GM08714 (cell line): ENCODE results near the gene UQCC3.
"Not testable (repeated sequence)": the region's sequence is repeated elsewhere in the genome, so short reads cannot be mapped to it uniquely, and the experiment has no call there.

Experiments
- H3K4me3 ChIP-seq: fragments of 200-500 bp; sonication (Bioruptor generic); 2 replicates; pipeline ENCODE4 v1.5.1; 2014; ENCODE audit warnings: mild to moderate bottlenecking, low read length, inconsistent platforms
- ZNF274 ChIP-seq: IDR thresholded peaks from 2 replicates; pipeline ENCODE4 v1.6.1; 2012; ENCODE audit warnings: mild to moderate bottlenecking, low read depth, low read length

Gene UQCC3

GRCh38 chr11:62652161-62653006, 19.1 kb upstream of the UQCC3 start:
- no peak for TF ChIP-seq ZNF274
- peak overlapping the region; percentile 96 for H3K4me3 ChIP-seq

DNA sequence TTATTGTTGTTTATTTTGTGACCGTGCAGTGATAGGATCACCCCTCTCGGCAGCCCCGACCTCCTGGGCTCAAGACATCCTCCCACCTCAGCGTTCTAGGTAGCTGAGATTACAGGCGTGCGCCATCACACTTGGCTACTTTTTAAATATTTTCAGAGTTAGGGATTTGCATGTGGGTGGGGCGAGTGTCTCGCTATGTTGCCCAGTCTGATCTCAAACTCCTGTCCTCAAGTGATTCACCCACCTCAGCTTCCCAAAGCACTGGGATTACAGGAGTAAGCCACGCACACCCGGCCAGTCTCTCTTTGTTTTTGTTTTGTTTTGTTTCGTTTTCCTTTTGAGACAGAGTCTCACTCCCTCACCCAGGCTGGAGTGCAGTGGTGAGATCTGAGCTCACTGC, 17.2 kb upstream of the UQCC3 start:
- TF ChIP-seq ZNF274, result no peak

DNA sequence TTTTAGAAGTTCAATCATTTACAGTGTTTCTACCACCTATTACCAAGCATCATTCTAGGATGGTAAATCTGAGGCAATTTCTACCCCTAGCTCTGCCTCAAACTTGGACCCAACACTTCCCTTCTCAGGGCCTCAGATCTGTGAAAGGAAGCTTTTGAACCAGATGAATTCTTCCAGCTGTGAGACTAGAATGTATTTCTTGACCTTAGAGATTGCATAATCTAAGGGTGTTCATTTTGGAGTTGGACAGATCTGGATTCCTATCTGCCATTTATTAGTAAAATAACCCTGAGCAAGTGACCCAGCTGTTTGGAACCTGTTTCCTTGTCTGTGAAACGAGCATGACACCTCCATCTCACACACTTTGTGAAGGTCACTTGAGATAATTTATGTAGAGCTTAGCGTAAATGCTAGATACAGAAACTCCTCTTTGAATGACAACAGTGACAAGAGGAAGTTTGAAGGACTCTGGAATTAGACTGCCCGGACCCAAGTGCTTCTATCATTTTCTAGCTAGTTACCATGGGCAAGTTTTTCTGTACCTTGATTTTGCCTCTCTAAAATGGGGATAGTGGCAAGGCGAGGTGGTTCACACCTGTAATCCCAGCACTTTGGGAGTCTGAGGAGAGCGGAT, 14.6 kb upstream of the UQCC3 start:
- no peak for TF ChIP-seq ZNF274
- H3K4me3 ChIP-seq, result no peak overlapping the region

More for the DNA sequence above, 17.2 kb upstream of the UQCC3 start:
- no peak overlapping the region for H3K4me3 ChIP-seq

DNA sequence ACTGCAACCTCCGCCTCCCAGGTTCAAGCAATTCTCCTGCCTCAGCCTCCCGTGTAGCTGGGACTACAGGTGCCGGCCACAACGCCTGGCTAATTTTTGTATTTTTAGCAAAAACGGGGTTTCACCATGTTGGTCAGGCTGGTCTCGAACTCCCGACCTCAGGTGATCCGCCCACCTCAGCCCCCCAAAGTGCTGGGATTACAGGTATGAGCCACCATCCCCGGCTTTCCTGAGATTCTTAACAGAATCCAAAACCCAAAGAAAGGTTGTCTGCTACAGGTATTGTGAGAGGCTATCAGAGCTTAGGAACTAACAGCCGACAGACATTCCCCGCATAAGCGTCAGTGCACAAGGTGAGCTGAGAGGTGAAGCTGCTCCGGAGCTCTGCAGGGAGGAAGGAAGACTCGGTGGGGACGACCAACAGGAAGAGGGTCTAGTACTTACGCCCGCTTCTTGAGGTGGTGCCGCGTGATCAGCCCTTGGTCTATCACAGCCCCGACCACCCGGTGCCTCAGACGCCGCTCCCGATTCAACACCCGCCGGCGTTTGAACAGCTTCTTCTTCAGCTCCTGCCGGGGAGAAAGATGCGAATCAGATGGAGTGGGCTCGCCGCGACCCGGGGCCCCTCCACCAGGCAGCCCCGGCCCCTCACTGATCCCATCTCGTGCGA, 6.9 kb upstream of the UQCC3 start:
- TF ChIP-seq ZNF274, result no peak
- H3K4me3 ChIP-seq, result peak overlapping the region; percentile 83

- peak within 1 kb of the TSS; percentile 83 for H3K4me3 ChIP-seq
- TF ChIP-seq ZNF274, result no peak
Observed at GRCh38 chr11:62665075-62665598, 6.3 kb upstream of the UQCC3 start, which contains the start of the genes C11orf98 and CSKMT. C11orf98 (minus strand) TSS chr11:62665210; CDS start chr11:62665169, 41 bp downstream. CSKMT (plus strand) TSS chr11:62665312; CDS start chr11:62665880, 568 bp downstream.

GRCh38 chr11:62665599-62666258, 5.7 kb upstream of the UQCC3 start:
- peak overlapping the region; percentile 83 for H3K4me3 ChIP-seq
- no peak for TF ChIP-seq ZNF274

DNA sequence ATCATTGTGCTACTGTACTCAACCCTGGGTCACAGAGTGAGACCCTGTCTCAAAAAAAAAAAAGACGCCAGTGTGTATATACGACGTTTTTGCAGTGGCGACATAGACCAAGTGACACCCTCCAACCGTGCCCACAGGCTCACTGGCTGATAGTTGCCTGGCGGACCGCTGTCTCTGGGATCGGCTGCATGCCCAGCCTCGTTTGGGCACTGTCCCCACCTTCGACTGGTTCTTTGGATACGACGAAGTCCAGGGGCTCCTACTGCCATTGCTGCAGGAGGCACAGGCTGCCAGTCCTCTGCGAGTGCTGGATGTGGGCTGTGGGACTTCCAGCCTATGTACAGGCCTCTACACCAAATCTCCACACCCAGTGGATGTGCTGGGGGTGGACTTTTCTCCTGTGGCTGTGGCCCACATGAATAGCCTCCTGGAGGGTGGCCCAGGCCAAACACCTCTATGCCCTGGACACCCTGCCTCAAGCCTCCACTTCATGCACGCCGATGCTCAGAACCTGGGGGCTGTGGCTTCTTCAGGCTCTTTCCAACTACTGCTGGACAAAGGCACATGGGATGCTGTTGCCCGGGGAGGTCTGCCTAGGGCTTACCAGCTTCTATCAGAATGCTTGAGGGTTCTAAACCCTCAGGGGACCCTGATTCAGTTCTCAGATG, 5.1 kb upstream of the UQCC3 start:
- H3K4me3 ChIP-seq, result peak overlapping the region; percentile 83; the same call in 1 of the 2 replicates
- no peak for TF ChIP-seq ZNF274

GRCh38 chr11:62667460-62667859, 4.0 kb upstream of the UQCC3 start:
- no peak overlapping the region for H3K4me3 ChIP-seq
- no peak for TF ChIP-seq ZNF274

GRCh38 chr11:62669420-62670161, 1.9 kb upstream of the UQCC3 start:
- H3K4me3 ChIP-seq, result no peak overlapping the region
- TF ChIP-seq ZNF274, result no peak

DNA sequence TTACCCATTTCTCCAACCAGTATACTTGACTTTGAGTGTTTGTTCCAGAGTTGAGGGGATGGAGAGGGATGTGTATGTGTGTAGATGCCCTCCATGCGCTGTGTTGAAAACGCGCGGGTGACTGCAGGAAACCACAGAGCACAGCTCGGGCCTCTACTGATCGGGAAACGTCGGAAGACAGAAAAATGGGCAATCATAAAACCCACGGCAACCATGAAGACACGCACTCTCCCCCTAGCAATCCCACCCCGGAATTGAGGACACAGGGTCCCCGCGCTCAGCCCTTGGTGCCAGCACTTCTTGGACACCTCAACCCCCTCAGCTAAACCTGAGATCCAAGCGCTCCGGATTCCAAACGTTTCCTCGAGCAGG, 251 bp upstream of the UQCC3 start:
- TF ChIP-seq ZNF274, result no peak

DNA sequence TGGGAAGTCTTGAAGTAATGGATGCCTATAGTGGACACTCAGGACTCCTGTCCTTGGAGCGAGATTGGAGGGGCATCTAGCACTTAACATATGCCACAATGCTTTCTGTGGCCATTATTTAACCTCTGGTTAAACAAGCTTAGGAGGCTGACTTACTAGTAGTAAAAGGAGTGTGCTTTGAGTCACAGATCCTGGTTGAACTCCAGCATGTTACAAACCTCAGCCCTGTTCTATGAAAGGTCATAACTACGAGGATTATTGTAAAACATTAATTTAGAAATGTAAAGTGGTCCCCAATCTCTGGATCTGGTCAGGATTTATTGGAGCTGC, 1.7 kb downstream of the UQCC3 start:
- no peak for TF ChIP-seq ZNF274
- H3K4me3 ChIP-seq, result no peak overlapping the region; the same call in 1 of the 2 replicates

More for the DNA sequence above, 251 bp upstream of the UQCC3 start:
- H3K4me3 ChIP-seq, result peak overlapping the region; percentile 80

- not testable (repeated sequence) for H3K4me3 ChIP-seq
Observed at GRCh38 chr11:62675415-62675814, 3.9 kb downstream of the UQCC3 start.

GRCh38 chr11:62676698-62677097, 5.2 kb downstream of the UQCC3 start:
- H3K4me3 ChIP-seq, result no peak overlapping the region
- no peak for TF ChIP-seq ZNF274
